HL-60/S4 (cell line): ENCODE data around the gene ORAI2.
"Not testable (repeated sequence)": the region's sequence is repeated elsewhere in the genome, so short reads cannot be mapped to it uniquely, and the experiment has no call there.

Source experiments
- in situ Hi-C: fragments of 300-500 bp; cut with MboI; formaldehyde crosslinking; loops from 2 replicates; pipeline ENCODE4 v1.14.3; 2022; ENCODE audit warnings: low sequenced_read_pairs

ORAI2 gene

DNA sequence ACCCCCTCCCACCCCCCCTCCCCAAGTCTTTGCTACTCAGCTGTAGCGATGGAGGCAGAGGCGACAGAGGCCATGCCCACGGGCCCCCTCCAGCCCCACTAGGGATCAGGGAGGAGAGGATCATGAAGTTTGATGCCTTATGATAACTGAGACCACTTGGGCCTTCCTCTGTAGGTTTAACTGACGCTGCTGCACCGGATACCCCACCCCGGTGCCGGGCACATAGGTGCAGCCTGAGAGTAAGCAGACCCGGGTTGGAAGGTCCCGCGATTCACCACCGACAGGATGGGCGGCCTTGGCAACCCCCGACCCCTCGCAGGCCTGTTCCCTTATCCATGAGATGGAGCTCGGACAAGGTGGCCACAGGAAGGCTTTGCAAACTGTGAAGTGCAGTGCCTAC is 60.7 kb downstream of the ORAI2 start:
- in situ Hi-C loops = not testable (repeated sequence)

DNA sequence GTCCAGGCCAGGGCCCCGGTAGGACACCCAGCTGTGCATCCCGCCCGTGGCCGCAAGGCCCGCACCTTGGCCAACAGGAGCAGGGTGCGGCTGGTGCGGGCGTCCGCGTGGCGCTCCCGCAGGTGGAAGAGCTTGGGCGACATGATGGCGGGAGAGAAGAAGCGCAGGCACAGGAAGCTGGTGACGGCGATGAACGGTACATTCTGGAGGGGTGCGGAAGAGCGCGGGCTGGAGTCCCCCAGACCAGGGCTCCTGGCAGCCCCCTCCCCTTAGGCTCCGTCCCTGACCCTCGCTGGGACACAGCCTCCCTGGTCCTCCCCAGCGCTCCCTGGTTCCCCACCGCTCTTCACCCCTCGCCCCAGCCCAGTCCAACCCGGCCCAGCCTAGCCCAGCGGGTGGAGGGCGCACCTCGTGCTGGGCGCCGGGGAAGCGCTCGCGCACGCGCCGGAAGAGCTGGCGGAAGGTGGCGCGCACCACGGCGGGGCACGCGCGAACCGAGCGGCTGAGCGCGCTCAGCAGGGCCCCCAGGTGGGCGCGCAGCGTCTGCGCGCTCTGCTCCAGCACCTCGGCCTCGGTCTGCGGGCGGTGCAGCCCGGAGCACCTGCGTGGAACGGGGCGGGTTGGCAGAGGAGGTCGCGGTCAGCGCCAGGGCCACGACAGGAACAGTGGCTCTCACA is 61.2 kb downstream of the ORAI2 start:
- in situ Hi-C loops = not testable (repeated sequence)

DNA sequence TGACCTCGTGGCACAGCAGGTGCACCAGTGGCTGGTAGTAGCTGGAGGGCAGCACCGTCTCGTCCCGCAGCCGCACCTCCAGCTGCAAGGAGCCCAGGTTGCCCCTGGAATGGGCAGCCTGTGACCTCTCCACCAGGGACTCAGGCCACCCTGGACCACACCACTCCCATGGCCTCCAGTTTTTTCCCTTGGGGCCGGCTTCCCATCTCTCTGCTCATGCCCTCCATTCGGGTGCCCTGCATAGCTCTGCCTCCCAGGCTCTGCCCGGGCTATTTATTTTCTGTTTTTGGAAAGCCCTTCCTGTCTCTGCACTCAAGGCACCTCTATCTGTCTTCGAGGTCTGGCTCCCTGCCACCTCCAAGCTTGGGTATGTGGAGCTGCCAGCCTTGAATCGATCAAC is 63.5 kb downstream of the ORAI2 start:
- in situ Hi-C loops = not testable (repeated sequence)

DNA sequence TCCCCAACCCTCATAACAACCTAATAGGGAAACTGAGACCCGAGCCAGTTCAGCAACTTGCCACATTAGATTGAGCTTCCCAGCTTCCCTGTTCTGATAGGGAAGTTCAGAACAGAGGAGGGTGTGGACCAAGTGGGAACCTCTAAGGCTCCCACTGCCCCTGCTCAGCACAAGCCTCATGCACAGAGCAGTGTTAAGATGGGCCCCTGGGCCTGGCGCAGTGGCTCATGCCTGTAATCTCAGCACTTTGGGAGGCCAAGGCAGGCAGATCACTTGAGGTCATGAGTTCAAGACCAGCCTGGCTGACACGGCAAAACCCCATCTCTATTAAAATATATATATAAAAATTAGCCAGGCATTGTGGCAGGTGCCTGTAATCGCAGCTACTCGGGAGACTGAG is 63.9 kb downstream of the ORAI2 start:
- in situ Hi-C loops = not testable (repeated sequence)

DNA sequence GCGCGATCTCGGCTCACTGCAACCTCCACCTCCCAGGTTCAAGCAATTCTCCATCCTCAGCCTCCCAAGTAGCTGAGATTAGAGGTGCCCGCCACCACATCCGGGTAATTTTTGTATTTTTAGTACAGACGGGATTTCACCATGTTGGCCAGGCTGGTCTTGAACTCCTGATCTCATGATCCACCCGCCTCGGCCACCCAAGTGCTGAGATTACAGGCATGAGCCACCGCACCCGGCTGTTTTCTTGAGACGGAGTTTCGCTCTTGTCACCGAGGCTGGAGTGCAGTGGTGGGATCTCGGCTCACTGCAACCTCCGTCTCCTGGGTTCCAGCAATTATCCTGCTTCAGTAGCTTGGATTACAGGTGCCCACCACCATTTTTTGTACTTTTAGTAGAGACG is 64.9 kb downstream of the ORAI2 start:
- in situ Hi-C loops = not testable (repeated sequence)

DNA sequence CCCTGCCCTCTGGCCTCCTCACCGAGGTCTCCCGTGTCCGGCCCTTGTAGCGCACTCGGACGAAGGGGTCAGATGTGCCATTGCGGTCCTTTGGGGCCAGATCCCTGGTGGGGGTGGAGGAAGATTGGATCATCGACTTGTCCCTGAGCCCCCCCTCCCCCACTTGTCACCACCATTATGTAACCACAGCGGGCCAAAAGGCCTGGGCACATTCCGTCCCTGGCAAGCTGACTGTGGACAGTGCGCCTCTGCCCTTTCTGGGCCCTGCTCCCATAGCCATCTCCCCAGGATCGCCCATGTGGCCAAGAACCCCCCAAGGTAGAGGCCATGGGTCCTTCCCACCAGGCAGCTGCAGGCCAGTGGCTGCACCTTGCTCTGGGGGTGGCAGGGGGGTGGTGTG is 69.8 kb downstream of the ORAI2 start:
- in situ Hi-C loops = not testable (repeated sequence)

DNA sequence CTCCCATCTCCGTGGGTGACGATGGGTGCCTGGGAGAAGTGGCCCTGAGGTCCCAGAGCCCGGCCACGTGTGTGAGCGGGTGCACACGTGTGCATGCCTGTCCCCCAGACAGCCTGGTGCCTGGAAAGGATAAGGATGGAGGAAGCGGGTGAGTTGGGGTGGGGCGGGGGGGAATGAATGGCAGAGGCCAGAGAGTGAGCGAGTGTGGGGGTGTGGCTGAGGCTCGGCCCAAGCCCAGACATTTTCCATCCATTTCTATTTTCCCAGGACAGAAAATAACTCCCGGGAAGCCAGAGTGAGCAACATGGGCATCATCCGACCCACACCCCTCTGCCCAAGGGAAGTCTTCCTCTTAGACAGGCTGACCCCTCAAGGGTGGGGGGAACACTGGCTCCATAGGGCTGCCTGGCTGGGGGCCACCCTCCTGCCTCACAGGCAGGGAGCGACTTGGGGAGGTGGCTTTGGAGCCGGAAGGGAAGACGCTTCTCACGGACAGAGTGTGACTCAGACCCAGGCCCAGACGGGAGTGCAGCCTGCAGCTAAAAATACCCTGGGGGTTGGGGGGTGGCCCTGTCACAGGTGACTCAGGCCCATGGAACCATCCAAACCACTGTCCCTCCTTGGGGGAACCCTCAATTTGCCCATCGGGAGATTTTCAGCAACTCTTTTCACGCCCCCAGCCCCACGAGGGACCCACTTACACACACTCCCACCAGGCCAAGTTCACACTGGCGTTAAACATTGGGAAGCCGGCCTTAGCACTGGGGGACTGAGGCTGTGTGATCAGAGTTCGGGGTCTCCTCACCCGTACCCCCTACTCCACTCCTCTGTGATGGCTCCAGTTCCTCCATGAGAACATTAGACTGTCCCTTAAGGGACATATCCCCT is 72.2 kb downstream of the ORAI2 start:
- in situ Hi-C loops = not testable (repeated sequence)
